ENCODE data around the gene ZNF835. TPM values are rescaled to one million over a fixed set of nuclear protein-coding genes. Genes with fewer than 3 reads are reported as not detected.

The ZNF835 gene
- total and polyA plus RNA-seq, 2 experiments from 2014 or later, result 0.32 to 1.7 TPM

GRCh38 chr19:56664511-56664910 is 7.0 kb downstream of the ZNF835 start:
- H3K4me1 ChIP-seq (ENCODE audit: insufficient read depth), result no peaks in the 10 kb centered on the region
- no peak overlapping the region for H2AFZ ChIP-seq
- no peak overlapping the region for H3K4me2 ChIP-seq
- H3K9me2 ChIP-seq (ENCODE audit: insufficient read depth), result no peaks in the 10 kb centered on the region
- no peak for TF ChIP-seq REST (IDR thresholded peaks at IDR 0.05; ENCODE audit: unreplicated experiment)
- no peak for TF ChIP-seq CREB1 (CRISPR knock-in tag; IDR thresholded peaks at IDR 0.05; ENCODE audit: low read depth)
- no peak for TF ChIP-seq STAT1 (IDR thresholded peaks at IDR 0.05; ENCODE audit: unreplicated experiment)
- no peak for TF ChIP-seq JUNB (IDR thresholded peaks at IDR 0.05; ENCODE audit: unreplicated experiment)
- no peak for TF ChIP-seq CTCF (conservative IDR thresholded peaks at IDR 0.05; ENCODE audit: low read depth in 2 of 2)
- TF ChIP-seq ETS1 (IDR thresholded peaks at IDR 0.05), result no peak
- Mint-ChIP-seq H3K27ac (no peak overlapping the region), H3K27me3 (ENCODE audit: insufficient read depth, low read depth, poor library complexity) (peaks cover 13% of the 10 kb centered on the region), H3K9me3 (peaks cover 95% of the 10 kb centered on the region), H3K36me3 (ENCODE audit: low read depth) (peaks cover 56% of the 10 kb centered on the region), H3K4me3 (no peak overlapping the region), H3K4me1 (no peaks in the 10 kb centered on the region)
- H4K20me1 ChIP-seq (replicated peaks; ENCODE audit: insufficient read depth), result no peaks in the 10 kb centered on the region
- no peaks in the 10 kb centered on the region for H3K79me2 ChIP-seq (replicated peaks; ENCODE audit: insufficient read depth)
- no peak overlapping the region for H3K27ac ChIP-seq (ENCODE audit: low read depth)
- ATAC-seq (no peak), DNase-seq (ENCODE audit: low spot score) (no peak)
- no peaks in the 10 kb centered on the region for H3F3A ChIP-seq (replicated peaks; ENCODE audit: low read depth)
- no peak overlapping the region for H3K4me3 ChIP-seq
- no peaks in the 10 kb centered on the region for H3K36me3 ChIP-seq (ENCODE audit: insufficient read depth)
- H3K27me3 ChIP-seq (ENCODE audit: insufficient read depth), result no peaks in the 10 kb centered on the region

GRCh38 chr19:56663931-56664500 is 7.5 kb downstream of the ZNF835 start:
- no peaks in the 10 kb centered on the region for H3K79me2 ChIP-seq (replicated peaks; ENCODE audit: insufficient read depth)
- Mint-ChIP-seq H3K27me3 (ENCODE audit: insufficient read depth, low read depth, poor library complexity) (peaks cover 13% of the 10 kb centered on the region), H3K4me1 (no peaks in the 10 kb centered on the region), H3K27ac (no peak overlapping the region), H3K9me3 (peaks cover 97% of the 10 kb centered on the region), H3K36me3 (ENCODE audit: low read depth) (peaks cover 58% of the 10 kb centered on the region), H3K4me3 (no peak overlapping the region)
- H3K4me1 ChIP-seq (ENCODE audit: insufficient read depth), result no peaks in the 10 kb centered on the region
- ATAC-seq (no peak), DNase-seq (ENCODE audit: low spot score) (no peak)
- no peaks in the 10 kb centered on the region for H3F3A ChIP-seq (replicated peaks; ENCODE audit: low read depth)
- H3K4me3 ChIP-seq, result no peak overlapping the region
- H4K20me1 ChIP-seq (replicated peaks; ENCODE audit: insufficient read depth), result no peaks in the 10 kb centered on the region
- no peaks in the 10 kb centered on the region for H3K9me2 ChIP-seq (ENCODE audit: insufficient read depth)
- H3K36me3 ChIP-seq (ENCODE audit: insufficient read depth), result no peaks in the 10 kb centered on the region
- H3K4me2 ChIP-seq, result no peak overlapping the region
- no peaks in the 10 kb centered on the region for H3K27me3 ChIP-seq (ENCODE audit: insufficient read depth)
- no peak overlapping the region for H3K27ac ChIP-seq (ENCODE audit: low read depth)
- no peak overlapping the region for H2AFZ ChIP-seq
- TF ChIP-seq POLR2AphosphoS5 (IDR thresholded peaks at IDR 0.05; ENCODE audit: low read depth), result no peak
- TF ChIP-seq REST (IDR thresholded peaks at IDR 0.05; ENCODE audit: unreplicated experiment), result no peak
- no peak for TF ChIP-seq CREB1 (CRISPR knock-in tag; IDR thresholded peaks at IDR 0.05; ENCODE audit: low read depth)
- TF ChIP-seq EZH2 (IDR thresholded peaks at IDR 0.05; ENCODE audit: low read depth, unreplicated experiment), result no peak
- no peak for TF ChIP-seq JUNB (IDR thresholded peaks at IDR 0.05; ENCODE audit: unreplicated experiment)
- TF ChIP-seq STAT1 (IDR thresholded peaks at IDR 0.05; ENCODE audit: unreplicated experiment), result no peak
- TF ChIP-seq EZH2phosphoT487 (IDR thresholded peaks at IDR 0.05; ENCODE audit: unreplicated experiment), result no peak
- TF ChIP-seq ZNF331 (CRISPR knock-in tag; IDR thresholded peaks at IDR 0.05; ENCODE audit: low read depth), result no peak
- no peak for TF ChIP-seq NANOG (IDR thresholded peaks at IDR 0.05; ENCODE audit: borderline replicate concordance)
